DOHH2 (cell line): Measurements from ENCODE around the gene FAM9C.

Source experiments
- H3F3A ChIP-seq: fragments of 200-600 bp; sonication (generic), shearing (Covaris generic); 2 replicates; pipeline ENCODE4 v1.6.0; 2016; ENCODE audit warnings: antibody characterized with exemption, mild to moderate bottlenecking; ENCODE audit not compliant: control insufficient read depth, insufficient read depth
- H3K27ac ChIP-seq: fragments of 200-600 bp; sonication (generic); 2 replicates; pipeline ENCODE4 v1.5.1; 2014; ENCODE audit warnings: low read depth, mild to moderate bottlenecking, low read length, moderate library complexity
- H3K27me3 ChIP-seq: fragments of 200-600 bp; sonication (generic); 2 replicates; pipeline ENCODE4 v1.6.1; 2014; ENCODE audit warnings: mild to moderate bottlenecking, low read length, mixed read lengths; ENCODE audit not compliant: control insufficient read depth
- H3K36me3 ChIP-seq: fragments of 200-600 bp; sonication (generic); 2 replicates; pipeline ENCODE4 v1.6.1; 2014; ENCODE audit warnings: mild to moderate bottlenecking, low read length, moderate library complexity, mixed read lengths; ENCODE audit not compliant: control insufficient read depth
- H3K4me1 ChIP-seq: fragments of 200-600 bp; sonication (generic); 2 replicates; pipeline ENCODE4 v1.6.1; 2014; ENCODE audit warnings: mild to moderate bottlenecking, low read length, mixed read lengths; ENCODE audit not compliant: control insufficient read depth
- H3K4me2 ChIP-seq: fragments of 200-600 bp; sonication (generic); 2 replicates; pipeline ENCODE4 v1.6.0; 2014; ENCODE audit warnings: mild to moderate bottlenecking, low read length, moderate library complexity
- H3K4me3 ChIP-seq: fragments of 200-600 bp; sonication (generic); 2 replicates; pipeline ENCODE4 v1.5.1; 2014; ENCODE audit warnings: mild to moderate bottlenecking, low read length, mixed read lengths
- H3K79me2 ChIP-seq: fragments of 200-600 bp; sonication (generic); 2 replicates; pipeline ENCODE4 v1.6.1; 2014; ENCODE audit warnings: mild to moderate bottlenecking, low read length, mixed read lengths; ENCODE audit not compliant: control insufficient read depth
- H3K9me2 ChIP-seq: fragments of 200-600 bp; sonication (generic); replicated peaks from 2 replicates; pipeline ENCODE4 v1.6.1; 2014; ENCODE audit warnings: mild to moderate bottlenecking, low read length, mixed read lengths; ENCODE audit not compliant: control insufficient read depth
- H3K9me3 ChIP-seq: fragments of 200-600 bp; sonication (generic); 2 replicates; pipeline ENCODE4 v1.6.1; 2014; ENCODE audit warnings: antibody characterized with exemption, low read length, mixed read lengths; ENCODE audit not compliant: control insufficient read depth, insufficient read depth
- H4K20me1 ChIP-seq: fragments of 200-600 bp; sonication (generic); 2 replicates; pipeline ENCODE4 v1.6.0; 2014; ENCODE audit warnings: low read depth, mild to moderate bottlenecking, antibody characterized with exemption, low read length, moderate library complexity; ENCODE audit not compliant: control insufficient read depth, insufficient read depth
- CTCF ChIP-seq: fragments of 200-600 bp; sonication (generic); IDR thresholded peaks from one replicate; pipeline ENCODE4 v1.5.1; 2014; ENCODE audit warnings: antibody characterized with exemption, mild to moderate bottlenecking, low read depth, low read length; ENCODE audit not compliant: poor library complexity, severe bottlenecking
- EZH2phosphoT487 ChIP-seq: fragments of 200-600 bp; sonication (generic); IDR thresholded peaks from 2 replicates; pipeline ENCODE4 v1.6.1; 2017; ENCODE audit warnings: borderline replicate concordance, mild to moderate bottlenecking, antibody characterized with exemption, low read length, moderate library complexity, mixed read lengths

Gene FAM9C

GRCh38 chrX:13007519-13008188 lies 36.8 kb downstream of the FAM9C start:
- peaks cover 72% of the 10 kb centered on the region for H3K4me1 ChIP-seq
- H3K4me2 ChIP-seq, result peak overlapping the region; percentile 53
- H4K20me1 ChIP-seq, result no peaks in the 10 kb centered on the region

GRCh38 chrX:13005661-13006473 lies 38.6 kb downstream of the FAM9C start:
- peak overlapping the region; percentile 17 for H3K4me3 ChIP-seq
- no peaks in the 10 kb centered on the region for H3K9me3 ChIP-seq
- no peaks in the 10 kb centered on the region for H4K20me1 ChIP-seq
- peak overlapping the region; percentile 72 for H3K27ac ChIP-seq
- peaks cover 21% of the 10 kb centered on the region for H3F3A ChIP-seq
- H3K9me2 ChIP-seq, result no peaks in the 10 kb centered on the region
- no peaks in the 10 kb centered on the region for H3K36me3 ChIP-seq
- H3K4me2 ChIP-seq, result peak overlapping the region; percentile 62
- peaks cover 90% of the 10 kb centered on the region for H3K4me1 ChIP-seq
- H3K27me3 ChIP-seq, result no peaks in the 10 kb centered on the region
- H3K79me2 ChIP-seq, result no peaks in the 10 kb centered on the region
- TF ChIP-seq CTCF (no peak), EZH2phosphoT487 (no peak)

More at GRCh38 chrX:13007519-13008188, 36.8 kb downstream of the FAM9C start:
- Histone ChIP-seq H3K27ac (no peak overlapping the region), H3K9me2 (no peaks in the 10 kb centered on the region), H3K9me3 (no peaks in the 10 kb centered on the region), H3K27me3 (no peaks in the 10 kb centered on the region), H3K4me3 (peak overlapping the region; percentile 34), H3K36me3 (no peaks in the 10 kb centered on the region), H3F3A (peaks cover 18% of the 10 kb centered on the region), H3K79me2 (no peaks in the 10 kb centered on the region)
- TF ChIP-seq CTCF (no peak), EZH2phosphoT487 (no peak)

- Histone ChIP-seq H3K4me2 (peak overlapping the region; percentile 54), H3F3A (peaks cover 32% of the 10 kb centered on the region), H3K4me3 (peak overlapping the region; percentile 29), H3K4me1 (peaks cover 98% of the 10 kb centered on the region), H3K9me3 (no peaks in the 10 kb centered on the region), H3K27me3 (no peaks in the 10 kb centered on the region), H3K27ac (peak overlapping the region; percentile 98), H3K36me3 (no peaks in the 10 kb centered on the region), H3K9me2 (no peaks in the 10 kb centered on the region), H4K20me1 (no peaks in the 10 kb centered on the region), H3K79me2 (no peaks in the 10 kb centered on the region)
- TF ChIP-seq EZH2phosphoT487 (no peak), CTCF (no peak)
Measured at GRCh38 chrX:13001961-13002671, 42.3 kb downstream of the FAM9C start.
